Astrocyte of the cerebellum (primary cell): Measurements from ENCODE around the gene CCDC7.
"Not testable (repeated sequence)": the region's sequence is repeated elsewhere in the genome, so short reads cannot be mapped to it uniquely, and the experiment has no call there.

ENCODE experiments used
- DNase-seq: peaks from one replicate; pipeline ENCODE4 v3.0.0-alpha.2; 2011; ENCODE audit warnings: low read depth
- H3K4me3 ChIP-seq: 2 replicates; pipeline ENCODE4 v1.5.1; 2011; ENCODE audit warnings: mild to moderate bottlenecking, low read depth, low read length, moderate library complexity
- in situ Hi-C: cut with HindIII; loops from 2 replicates; pipeline ENCODE4 v1.10.0; 2017; ENCODE audit warnings: low sequenced_read_pairs
- TF ChIP-seq, protein P1 (sequence below): IDR thresholded peaks from 2 replicates; pipeline ENCODE4 v1.5.1; 2012; ENCODE audit warnings: low read length, low read depth, moderate library complexity, mild to moderate bottlenecking; ENCODE audit errors: missing control alignments

The CCDC7 gene

DNA sequence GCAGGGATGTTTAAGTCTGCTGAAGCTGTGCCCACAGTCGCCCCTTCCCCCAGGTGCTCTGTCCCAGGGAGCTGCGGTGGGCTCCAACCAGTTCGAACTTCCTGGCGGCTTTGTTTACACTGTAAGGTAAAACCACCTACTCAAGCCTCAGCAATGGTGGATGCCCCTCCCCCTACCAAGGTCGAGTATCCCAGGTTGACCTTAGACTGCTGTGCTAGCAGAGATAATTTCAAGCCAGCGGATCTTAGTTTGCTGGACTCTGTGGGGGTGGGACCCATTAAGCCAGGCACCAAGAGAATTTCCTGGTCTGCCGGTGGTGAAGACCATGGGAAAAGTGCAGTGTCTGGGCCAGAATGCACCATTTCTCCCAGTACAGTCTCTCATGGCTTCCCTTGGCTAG lies 56.0 kb downstream of the CCDC7 start:
- H3K4me3 ChIP-seq, result no peak overlapping the region
- in situ Hi-C loops, result no loop called here
- no peak for DNase-seq
- TF ChIP-seq, protein P1, sequence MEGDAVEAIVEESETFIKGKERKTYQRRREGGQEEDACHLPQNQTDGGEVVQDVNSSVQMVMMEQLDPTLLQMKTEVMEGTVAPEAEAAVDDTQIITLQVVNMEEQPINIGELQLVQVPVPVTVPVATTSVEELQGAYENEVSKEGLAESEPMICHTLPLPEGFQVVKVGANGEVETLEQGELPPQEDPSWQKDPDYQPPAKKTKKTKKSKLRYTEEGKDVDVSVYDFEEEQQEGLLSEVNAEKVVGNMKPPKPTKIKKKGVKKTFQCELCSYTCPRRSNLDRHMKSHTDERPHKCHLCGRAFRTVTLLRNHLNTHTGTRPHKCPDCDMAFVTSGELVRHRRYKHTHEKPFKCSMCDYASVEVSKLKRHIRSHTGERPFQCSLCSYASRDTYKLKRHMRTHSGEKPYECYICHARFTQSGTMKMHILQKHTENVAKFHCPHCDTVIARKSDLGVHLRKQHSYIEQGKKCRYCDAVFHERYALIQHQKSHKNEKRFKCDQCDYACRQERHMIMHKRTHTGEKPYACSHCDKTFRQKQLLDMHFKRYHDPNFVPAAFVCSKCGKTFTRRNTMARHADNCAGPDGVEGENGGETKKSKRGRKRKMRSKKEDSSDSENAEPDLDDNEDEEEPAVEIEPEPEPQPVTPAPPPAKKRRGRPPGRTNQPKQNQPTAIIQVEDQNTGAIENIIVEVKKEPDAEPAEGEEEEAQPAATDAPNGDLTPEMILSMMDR, result no peak

DNA sequence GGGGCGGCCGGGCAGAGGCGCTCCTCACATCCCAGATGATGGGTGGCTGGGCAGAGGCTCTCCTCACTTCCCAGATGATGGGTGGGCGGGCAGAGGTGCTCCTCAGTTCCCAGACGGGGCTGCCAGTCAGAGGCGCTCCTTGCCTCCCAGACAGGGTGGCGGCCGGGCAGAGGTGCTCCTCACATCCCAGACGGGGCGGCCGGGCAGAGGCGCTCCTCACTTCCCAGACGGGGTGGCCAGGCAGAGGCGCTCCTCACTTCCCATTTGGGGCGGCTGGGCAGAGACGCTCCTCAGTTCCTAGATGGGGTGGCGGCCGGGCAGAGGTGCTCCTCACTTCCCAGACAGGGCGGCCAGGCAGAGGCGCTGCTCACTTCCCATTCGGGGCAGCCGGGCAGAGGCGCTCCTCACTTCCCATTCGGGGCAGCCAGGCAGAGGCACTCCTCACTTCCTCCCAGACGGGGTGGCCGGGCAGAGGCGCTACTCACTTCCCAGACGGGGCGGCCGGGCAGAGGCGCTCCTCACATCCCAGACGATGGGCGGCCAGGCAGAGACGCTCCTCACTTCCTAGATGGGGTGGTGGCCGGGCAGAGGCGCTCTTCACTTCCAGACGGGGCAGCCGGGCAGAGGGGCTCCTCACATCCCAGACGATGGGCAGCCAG lies 60.0 kb downstream of the CCDC7 start:
- H3K4me3 ChIP-seq, in situ Hi-C loops, DNase-seq: not testable (repeated sequence)

DNA sequence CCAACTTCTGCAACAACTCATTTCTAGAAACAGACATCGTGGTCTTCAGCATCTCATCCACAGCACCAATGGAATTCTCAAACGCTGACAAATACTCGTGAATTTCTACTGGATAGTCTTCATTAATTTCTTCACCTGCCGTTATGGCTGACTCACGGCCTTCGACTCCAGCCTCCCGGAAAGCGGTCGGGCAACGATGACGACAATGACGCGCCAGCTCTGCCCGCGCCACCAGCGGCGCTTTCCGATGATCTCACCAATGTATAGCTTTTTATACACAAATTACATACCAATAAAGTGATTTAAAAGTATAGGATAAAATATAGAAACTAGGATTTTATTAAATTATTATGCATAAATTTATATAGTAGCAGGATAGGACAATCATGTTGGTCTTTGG lies 65.7 kb downstream of the CCDC7 start:
- TF ChIP-seq, protein P1, result no peak
- in situ Hi-C loops, result no loop called here

DNA sequence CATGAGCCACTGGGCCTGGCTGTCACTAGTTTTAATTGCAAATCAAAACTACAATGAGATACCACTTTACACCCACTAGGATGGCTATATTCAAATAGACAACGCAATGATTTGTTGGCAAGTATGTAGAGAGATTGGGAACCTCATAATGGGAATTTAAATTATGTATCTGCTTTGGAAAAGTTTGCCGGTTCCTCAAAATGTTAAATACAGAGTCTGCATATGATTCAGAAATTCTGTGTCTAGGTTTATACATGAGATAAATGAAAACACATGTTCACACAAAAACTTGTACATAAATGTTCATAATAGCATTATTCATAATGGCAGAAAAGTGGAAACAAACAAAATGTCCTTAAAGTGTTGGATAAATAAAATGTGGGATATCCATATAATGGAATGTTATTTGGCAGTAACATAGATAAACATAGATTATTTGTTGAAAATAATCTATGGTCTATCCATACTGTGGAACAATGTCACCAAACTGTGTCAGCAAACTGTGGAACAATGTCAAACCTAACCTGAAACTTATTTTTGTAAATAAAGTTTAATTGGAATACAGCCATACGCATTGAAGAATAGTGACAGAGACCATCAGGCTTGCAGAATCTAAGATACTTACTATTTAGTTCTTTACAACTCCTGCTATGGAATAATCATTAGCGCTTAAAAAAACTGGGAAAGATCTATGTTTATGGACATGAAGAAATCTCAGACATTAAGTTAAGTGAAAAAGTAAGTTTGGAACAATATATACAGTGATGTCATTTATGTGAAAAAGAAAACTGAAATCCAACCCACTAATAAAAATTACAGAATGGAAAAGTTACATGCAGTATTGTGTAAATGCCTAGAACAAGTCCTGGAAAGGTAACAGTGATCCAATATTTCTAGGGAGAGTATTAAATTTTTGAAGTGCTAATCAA lies 70.9 kb downstream of the CCDC7 start:
- in situ Hi-C loops, result no loop called here
- TF ChIP-seq, protein P1, result no peak
- no peak overlapping the region for H3K4me3 ChIP-seq
- no peak for DNase-seq

More for the DNA sequence above, 65.7 kb downstream of the CCDC7 start:
- no peak overlapping the region for H3K4me3 ChIP-seq
- no peak for DNase-seq

DNA sequence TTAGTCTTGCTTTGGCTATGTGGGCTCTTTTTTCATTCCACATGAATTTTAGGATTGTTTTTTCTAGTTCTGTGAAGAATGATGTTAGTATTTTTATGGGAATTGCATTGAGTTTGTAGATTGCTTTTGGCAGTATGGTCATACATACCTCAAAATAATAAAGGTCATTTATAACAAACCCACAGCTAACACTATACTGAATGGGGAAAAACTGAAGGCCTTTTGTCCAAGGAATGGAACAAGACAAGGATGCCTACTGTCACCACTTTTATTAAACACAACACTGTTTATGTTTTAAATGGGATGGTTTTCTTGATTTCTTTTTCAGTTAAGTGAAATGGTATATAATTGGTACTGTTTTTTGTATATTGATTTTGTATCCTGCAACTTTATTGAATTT lies 84.3 kb downstream of the CCDC7 start:
- H3K4me3 ChIP-seq, result no peak overlapping the region
- no peak for DNase-seq
- TF ChIP-seq, protein P1, result no peak
- in situ Hi-C loops, result no loop called here

DNA sequence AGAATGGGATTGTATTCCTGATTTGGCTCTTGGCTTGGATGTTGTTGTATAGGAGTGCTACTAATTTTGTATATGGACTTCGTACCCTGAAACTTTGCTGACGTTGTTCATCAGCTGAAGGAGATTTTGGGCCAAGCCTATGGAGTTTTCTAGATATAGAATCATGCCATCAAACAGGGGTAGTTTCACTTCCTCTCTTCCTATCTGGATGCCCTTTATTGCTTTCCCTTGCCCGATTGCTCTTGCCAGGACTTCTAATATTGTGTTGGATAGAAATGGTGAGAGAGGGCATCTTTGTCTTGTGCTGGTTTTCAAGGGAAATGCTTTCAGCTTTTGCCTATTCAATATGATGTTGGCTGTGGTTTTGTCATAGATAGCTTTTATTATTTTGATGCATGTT lies 92.3 kb downstream of the CCDC7 start:
- no peak overlapping the region for H3K4me3 ChIP-seq
- TF ChIP-seq, protein P1, result no peak
- in situ Hi-C loops, result no loop called here
- no peak for DNase-seq
